Measurements from ENCODE around the gene MIER3. TPM values are rescaled to one million over a fixed set of nuclear protein-coding genes. Genes with fewer than 3 reads are reported as not detected.

Gene MIER3
- total and polyA plus RNA-seq, 2 of the 13 experiments (the other 11 are each of a cell fraction or from before 2014, with no cell fraction given) = 14.6 to 38.8 TPM

- TF ChIP-seq, protein P1, sequence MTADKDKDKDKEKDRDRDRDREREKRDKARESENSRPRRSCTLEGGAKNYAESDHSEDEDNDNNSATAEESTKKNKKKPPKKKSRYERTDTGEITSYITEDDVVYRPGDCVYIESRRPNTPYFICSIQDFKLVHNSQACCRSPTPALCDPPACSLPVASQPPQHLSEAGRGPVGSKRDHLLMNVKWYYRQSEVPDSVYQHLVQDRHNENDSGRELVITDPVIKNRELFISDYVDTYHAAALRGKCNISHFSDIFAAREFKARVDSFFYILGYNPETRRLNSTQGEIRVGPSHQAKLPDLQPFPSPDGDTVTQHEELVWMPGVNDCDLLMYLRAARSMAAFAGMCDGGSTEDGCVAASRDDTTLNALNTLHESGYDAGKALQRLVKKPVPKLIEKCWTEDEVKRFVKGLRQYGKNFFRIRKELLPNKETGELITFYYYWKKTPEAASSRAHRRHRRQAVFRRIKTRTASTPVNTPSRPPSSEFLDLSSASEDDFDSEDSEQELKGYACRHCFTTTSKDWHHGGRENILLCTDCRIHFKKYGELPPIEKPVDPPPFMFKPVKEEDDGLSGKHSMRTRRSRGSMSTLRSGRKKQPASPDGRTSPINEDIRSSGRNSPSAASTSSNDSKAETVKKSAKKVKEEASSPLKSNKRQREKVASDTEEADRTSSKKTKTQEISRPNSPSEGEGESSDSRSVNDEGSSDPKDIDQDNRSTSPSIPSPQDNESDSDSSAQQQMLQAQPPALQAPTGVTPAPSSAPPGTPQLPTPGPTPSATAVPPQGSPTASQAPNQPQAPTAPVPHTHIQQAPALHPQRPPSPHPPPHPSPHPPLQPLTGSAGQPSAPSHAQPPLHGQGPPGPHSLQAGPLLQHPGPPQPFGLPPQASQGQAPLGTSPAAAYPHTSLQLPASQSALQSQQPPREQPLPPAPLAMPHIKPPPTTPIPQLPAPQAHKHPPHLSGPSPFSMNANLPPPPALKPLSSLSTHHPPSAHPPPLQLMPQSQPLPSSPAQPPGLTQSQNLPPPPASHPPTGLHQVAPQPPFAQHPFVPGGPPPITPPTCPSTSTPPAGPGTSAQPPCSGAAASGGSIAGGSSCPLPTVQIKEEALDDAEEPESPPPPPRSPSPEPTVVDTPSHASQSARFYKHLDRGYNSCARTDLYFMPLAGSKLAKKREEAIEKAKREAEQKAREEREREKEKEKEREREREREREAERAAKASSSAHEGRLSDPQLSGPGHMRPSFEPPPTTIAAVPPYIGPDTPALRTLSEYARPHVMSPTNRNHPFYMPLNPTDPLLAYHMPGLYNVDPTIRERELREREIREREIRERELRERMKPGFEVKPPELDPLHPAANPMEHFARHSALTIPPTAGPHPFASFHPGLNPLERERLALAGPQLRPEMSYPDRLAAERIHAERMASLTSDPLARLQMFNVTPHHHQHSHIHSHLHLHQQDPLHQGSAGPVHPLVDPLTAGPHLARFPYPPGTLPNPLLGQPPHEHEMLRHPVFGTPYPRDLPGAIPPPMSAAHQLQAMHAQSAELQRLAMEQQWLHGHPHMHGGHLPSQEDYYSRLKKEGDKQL (CRISPR knock-in tag; IDR thresholded peaks at IDR 0.05; ENCODE audit: low read depth) = no peak
- no peak for TF ChIP-seq HNRNPK (IDR thresholded peaks at IDR 0.05; ENCODE audit: low read depth, low read length, poor library complexity, severe bottlenecking)
- TF ChIP-seq ZNF430 (CRISPR knock-in tag; IDR thresholded peaks at IDR 0.05) = no peak; the same call in 1 of the 2 replicates
- peak; percentile 77; the same call in 1 of the 2 replicates for TF ChIP-seq SP4 (CRISPR knock-in tag; IDR thresholded peaks at IDR 0.05)
- TF ChIP-seq ZBTB25 (CRISPR knock-in tag; IDR thresholded peaks at IDR 0.05) = peak; percentile 58
- peak; percentile 95 for TF ChIP-seq RBFOX2 (IDR thresholded peaks at IDR 0.05; ENCODE audit: low read depth, low read length)
- TF ChIP-seq NR1H2 (CRISPR knock-in tag; IDR thresholded peaks at IDR 0.05; ENCODE audit: borderline replicate concordance, low read depth) = 0 out of 2 replicates have a peak, but pooled peaks have one; percentile 50
- TF ChIP-seq, protein P2, sequence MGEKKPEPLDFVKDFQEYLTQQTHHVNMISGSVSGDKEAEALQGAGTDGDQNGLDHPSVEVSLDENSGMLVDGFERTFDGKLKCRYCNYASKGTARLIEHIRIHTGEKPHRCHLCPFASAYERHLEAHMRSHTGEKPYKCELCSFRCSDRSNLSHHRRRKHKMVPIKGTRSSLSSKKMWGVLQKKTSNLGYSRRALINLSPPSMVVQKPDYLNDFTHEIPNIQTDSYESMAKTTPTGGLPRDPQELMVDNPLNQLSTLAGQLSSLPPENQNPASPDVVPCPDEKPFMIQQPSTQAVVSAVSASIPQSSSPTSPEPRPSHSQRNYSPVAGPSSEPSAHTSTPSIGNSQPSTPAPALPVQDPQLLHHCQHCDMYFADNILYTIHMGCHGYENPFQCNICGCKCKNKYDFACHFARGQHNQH (CRISPR knock-in tag; IDR thresholded peaks at IDR 0.05) = peak; percentile 69; the same call in 1 of the 2 replicates
- TF ChIP-seq ZNF274 (CRISPR knock-in tag; IDR thresholded peaks at IDR 0.05) = peak; percentile 55
- TF ChIP-seq, protein P3, sequence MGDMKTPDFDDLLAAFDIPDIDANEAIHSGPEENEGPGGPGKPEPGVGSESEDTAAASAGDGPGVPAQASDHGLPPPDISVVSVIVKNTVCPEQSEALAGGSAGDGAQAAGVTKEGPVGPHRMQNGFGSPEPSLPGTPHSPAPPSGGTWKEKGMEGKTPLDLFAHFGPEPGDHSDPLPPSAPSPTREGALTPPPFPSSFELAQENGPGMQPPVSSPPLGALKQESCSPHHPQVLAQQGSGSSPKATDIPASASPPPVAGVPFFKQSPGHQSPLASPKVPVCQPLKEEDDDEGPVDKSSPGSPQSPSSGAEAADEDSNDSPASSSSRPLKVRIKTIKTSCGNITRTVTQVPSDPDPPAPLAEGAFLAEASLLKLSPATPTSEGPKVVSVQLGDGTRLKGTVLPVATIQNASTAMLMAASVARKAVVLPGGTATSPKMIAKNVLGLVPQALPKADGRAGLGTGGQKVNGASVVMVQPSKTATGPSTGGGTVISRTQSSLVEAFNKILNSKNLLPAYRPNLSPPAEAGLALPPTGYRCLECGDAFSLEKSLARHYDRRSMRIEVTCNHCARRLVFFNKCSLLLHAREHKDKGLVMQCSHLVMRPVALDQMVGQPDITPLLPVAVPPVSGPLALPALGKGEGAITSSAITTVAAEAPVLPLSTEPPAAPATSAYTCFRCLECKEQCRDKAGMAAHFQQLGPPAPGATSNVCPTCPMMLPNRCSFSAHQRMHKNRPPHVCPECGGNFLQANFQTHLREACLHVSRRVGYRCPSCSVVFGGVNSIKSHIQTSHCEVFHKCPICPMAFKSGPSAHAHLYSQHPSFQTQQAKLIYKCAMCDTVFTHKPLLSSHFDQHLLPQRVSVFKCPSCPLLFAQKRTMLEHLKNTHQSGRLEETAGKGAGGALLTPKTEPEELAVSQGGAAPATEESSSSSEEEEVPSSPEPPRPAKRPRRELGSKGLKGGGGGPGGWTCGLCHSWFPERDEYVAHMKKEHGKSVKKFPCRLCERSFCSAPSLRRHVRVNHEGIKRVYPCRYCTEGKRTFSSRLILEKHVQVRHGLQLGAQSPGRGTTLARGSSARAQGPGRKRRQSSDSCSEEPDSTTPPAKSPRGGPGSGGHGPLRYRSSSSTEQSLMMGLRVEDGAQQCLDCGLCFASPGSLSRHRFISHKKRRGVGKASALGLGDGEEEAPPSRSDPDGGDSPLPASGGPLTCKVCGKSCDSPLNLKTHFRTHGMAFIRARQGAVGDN (CRISPR knock-in tag; IDR thresholded peaks at IDR 0.05) = peak; percentile 91
- no peak for TF ChIP-seq ZBTB10 (CRISPR knock-in tag; IDR thresholded peaks at IDR 0.05; ENCODE audit: borderline replicate concordance)
- TF ChIP-seq ERF (CRISPR knock-in tag; IDR thresholded peaks at IDR 0.05) = peak; percentile 72
Observed at GRCh38 chr5:56909294-56910209, 42.4 kb downstream of the MIER3 start, which contains the start of gene SETD9 (continued).
